SK-N-SH (cell line): ENCODE data around the gene AHRR. TPM values are rescaled to one million over a fixed set of nuclear protein-coding genes. Genes with fewer than 3 reads are reported as not detected.

Experiments
- CTCF ChIA-PET: fragments of 300-600, 350-600 bp; formaldehyde crosslinking; extraction: SDS; loops from one replicate; lab custom pipeline; 2021; lab: Yijun Ruan, JAX
- POLR2A ChIA-PET: fragments of 350-600 bp; sonication (Branson Sonifier 250); formaldehyde crosslinking; extraction: SDS; loops from one replicate; lab custom pipeline; 2020; ENCODE audit warnings: antibody characterized with exemption, inconsistent platforms; lab: Yijun Ruan, JAX
- DNase-seq: peaks from one replicate; pipeline ENCODE4 v3.0.0; 2012
- H2AFZ ChIP-seq: fragments of 200-600 bp; sonication (generic); 2 replicates; pipeline ENCODE4 v1.8.1; 2016; ENCODE audit warnings: antibody characterized with exemption, mild to moderate bottlenecking, low read depth
- H3F3A ChIP-seq: fragments of 200-600 bp; sonication (generic); replicated peaks from 2 replicates; pipeline ENCODE3; 2016; ENCODE audit warnings: antibody characterized with exemption, mild to moderate bottlenecking; ENCODE audit not compliant: insufficient read depth
- H3K27ac ChIP-seq, 2 experiments: fragments of 200-500 bp in 1 of 2; fragments of 200-600 bp in 1 of 2; sonication (Bioruptor generic) in 1 of 2; sonication (generic), shearing (Covaris generic) in 1 of 2; 2 replicates each; pipeline versions ENCODE4 v1.5.1 to v1.6.1; 2014 to 2016; ENCODE audit warnings: low read depth in 2 of 2, inconsistent platforms in 1 of 2, low read length in 1 of 2, mild to moderate bottlenecking in 1 of 2, mixed read lengths in 1 of 2
- H3K27me3 ChIP-seq: fragments of 200-600 bp; sonication (generic), shearing (Covaris generic); 2 replicates; pipeline ENCODE4 v1.6.1; 2016; ENCODE audit warnings: mixed run types; ENCODE audit not compliant: insufficient read depth
- H3K36me3 ChIP-seq, 2 experiments: fragments of 200-500 bp in 1 of 2; fragments of 200-600 bp in 1 of 2; sonication (Bioruptor generic) in 1 of 2; sonication (generic) in 1 of 2; replicated peaks in 1 of 2; 2 replicates each; pipeline versions ENCODE3 to v1.5.1; 2014 to 2016; ENCODE audit warnings: low read length in 1 of 2, mild to moderate bottlenecking in 1 of 2; ENCODE audit not compliant: insufficient read depth in 2 of 2, control insufficient read depth in 1 of 2
- H3K4me1 ChIP-seq, 2 experiments: fragments of 200-500 bp in 1 of 2; fragments of 200-600 bp in 1 of 2; sonication (Bioruptor generic) in 1 of 2; sonication (generic), shearing (Covaris generic) in 1 of 2; 2 replicates each; pipeline versions ENCODE4 v1.5.1 to v1.6.1; 2014 to 2016; ENCODE audit warnings: low read depth in 1 of 2, low read length in 1 of 2, mixed run types in 1 of 2; ENCODE audit not compliant: insufficient read depth in 2 of 2, control insufficient read depth in 1 of 2
- H3K4me2 ChIP-seq: fragments of 200-600 bp; sonication (generic), shearing (Covaris generic); 2 replicates; pipeline ENCODE4 v1.6.1; 2017; ENCODE audit warnings: mixed run types
- H3K4me3 ChIP-seq, 2 experiments: fragments of 200-500 bp in 1 of 2; fragments of 200-600 bp in 1 of 2; sonication (Bioruptor generic) in 1 of 2; sonication (generic), shearing (Covaris generic) in 1 of 2; 2 replicates each; pipeline versions ENCODE4 v1.5.1 to v1.8.1; 2014 to 2016; ENCODE audit warnings: low read depth in 2 of 2, inconsistent platforms in 1 of 2, low read length in 1 of 2, mild to moderate bottlenecking in 1 of 2, mixed read lengths in 1 of 2, moderate library complexity in 1 of 2
- H3K79me2 ChIP-seq: fragments of 200-600 bp; sonication (generic); 2 replicates; pipeline ENCODE4 v1.8.1; 2017; ENCODE audit warnings: mild to moderate bottlenecking; ENCODE audit not compliant: insufficient read depth
- H3K9ac ChIP-seq: fragments of 200-600 bp; sonication (generic); 2 replicates; pipeline ENCODE4 v1.6.1; 2017; ENCODE audit warnings: mixed run types
- H3K9me2 ChIP-seq: fragments of 200-600 bp; sonication (generic); 2 replicates; pipeline ENCODE4 v1.6.1; 2017; ENCODE audit warnings: mixed run types
- H3K9me3 ChIP-seq: fragments of 200-600 bp; sonication (generic); 2 replicates; pipeline ENCODE4 v1.6.1; 2017; ENCODE audit warnings: mixed run types, mild to moderate bottlenecking, moderate library complexity
- H4K20me1 ChIP-seq: fragments of 200-600 bp; sonication (generic); 2 replicates; pipeline ENCODE4 v1.6.1; 2017; ENCODE audit warnings: mild to moderate bottlenecking, mixed run types; ENCODE audit not compliant: insufficient read depth
- EZH2phosphoT487 ChIP-seq: fragments of 200-600 bp; sonication (generic); IDR thresholded peaks from 2 replicates; pipeline ENCODE4 v1.6.1; 2017; ENCODE audit warnings: low read depth, mixed run types, mild to moderate bottlenecking, antibody characterized with exemption, moderate library complexity, borderline replicate concordance
- FOSL2 ChIP-seq: IDR thresholded peaks from 2 replicates; pipeline ENCODE4 v1.4.0; 2012; ENCODE audit warnings: low read depth, mild to moderate bottlenecking, moderate library complexity, borderline replicate concordance
- GABPA ChIP-seq: IDR thresholded peaks from 2 replicates; pipeline ENCODE4 v1.4.0; 2012; ENCODE audit warnings: low read depth, mild to moderate bottlenecking
- MAX ChIP-seq: IDR thresholded peaks from 2 replicates; pipeline ENCODE4 v1.4.0; 2012; ENCODE audit warnings: low read depth
- NFIC ChIP-seq: IDR thresholded peaks from 2 replicates; pipeline ENCODE4 v1.4.0; 2012; ENCODE audit warnings: borderline replicate concordance
- RAD21 ChIP-seq: IDR thresholded peaks from 2 replicates; pipeline ENCODE4 v1.6.1; 2012; ENCODE audit warnings: mild to moderate bottlenecking, low read length
- RFX5 ChIP-seq: IDR thresholded peaks from 2 replicates; pipeline ENCODE4 v1.6.1; 2012; ENCODE audit warnings: mild to moderate bottlenecking, improper control_type of control experiment, low read length
- RXRA ChIP-seq: IDR thresholded peaks from 2 replicates; pipeline ENCODE4 v1.4.0; 2012; ENCODE audit warnings: low read depth, mild to moderate bottlenecking, borderline replicate concordance
- SIN3A ChIP-seq: IDR thresholded peaks from 2 replicates; pipeline ENCODE4 v1.6.1; 2012; ENCODE audit warnings: low read depth, mild to moderate bottlenecking, low read length, moderate library complexity, borderline replicate concordance
- TCF12 ChIP-seq: IDR thresholded peaks from 2 replicates; pipeline ENCODE4 v1.4.0; 2012
- WGBS: methylation state at CpG from one replicate; pipeline ENCODE4 v1.1.6; 2017; ENCODE audit warnings: low lambda C conversion rate; 5-methylcytosine and 5-hydroxymethylcytosine counted together
- polyA plus RNA-seq, 3 experiments: library from polyadenylated mRNA; depleted of rRNA; stranded (reverse); fragments of >200 nt; gene quantifications; 2 replicates each; pipeline ENCODE4 v1.2.3, GENCODE V29; 2012
- TF ChIP-seq, protein P1 (sequence below): IDR thresholded peaks from 2 replicates; pipeline ENCODE4; 2012
- TF ChIP-seq, protein P2 (sequence below): fragments of 150-350 bp; IDR thresholded peaks from 2 replicates; pipeline ENCODE4 v1.6.1; 2017; ENCODE audit warnings: antibody characterized with exemption, low read length, low read depth, borderline replicate concordance

Gene AHRR
- polyA plus RNA-seq, 1 of the 3 experiments (the other 2 are of a cell fraction): 0.71 TPM

- Histone ChIP-seq H3K4me3 (no peak overlapping the region), H2AFZ (no peak overlapping the region), H3K9me3 (no peaks in the 10 kb centered on the region), H3K4me2 (no peak overlapping the region), H3F3A (no peaks in the 10 kb centered on the region), H3K36me3 (no peaks in the 10 kb centered on the region), H3K9ac (no peak overlapping the region), H3K79me2 (no peaks in the 10 kb centered on the region), H3K27ac (no peak overlapping the region), H3K27me3 (no peaks in the 10 kb centered on the region), H3K9me2 (no peaks in the 10 kb centered on the region), H3K4me1 (peaks cover 0 to 3% of the 10 kb centered on the region in 2 experiments; a peak in 1 of 4 replicates), H4K20me1 (no peaks in the 10 kb centered on the region)
- 80% methylated on average over 10 of the region's 24 CpGs for WGBS
- DNase-seq: no peak
- CTCF ChIA-PET: interaction anchor here (1.3 kb wide), 1 partner anchor 15 kb away, joined by 6 read pairs; no protein-coding TSS in a partner anchor
- POLR2A ChIA-PET: no interaction called here
- TF ChIP-seq SIN3A (no peak), NFIC (no peak), TCF12 (no peak), GABPA (no peak), EZH2phosphoT487 (no peak), RXRA (no peak), FOSL2 (no peak), RAD21 (no peak)
- TF ChIP-seq, protein P1, sequence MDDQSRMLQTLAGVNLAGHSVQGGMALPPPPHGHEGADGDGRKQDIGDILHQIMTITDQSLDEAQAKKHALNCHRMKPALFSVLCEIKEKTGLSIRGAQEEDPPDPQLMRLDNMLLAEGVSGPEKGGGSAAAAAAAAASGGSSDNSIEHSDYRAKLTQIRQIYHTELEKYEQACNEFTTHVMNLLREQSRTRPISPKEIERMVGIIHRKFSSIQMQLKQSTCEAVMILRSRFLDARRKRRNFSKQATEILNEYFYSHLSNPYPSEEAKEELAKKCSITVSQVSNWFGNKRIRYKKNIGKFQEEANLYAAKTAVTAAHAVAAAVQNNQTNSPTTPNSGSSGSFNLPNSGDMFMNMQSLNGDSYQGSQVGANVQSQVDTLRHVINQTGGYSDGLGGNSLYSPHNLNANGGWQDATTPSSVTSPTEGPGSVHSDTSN: no peak
Observed at GRCh38 chr5:415928-416635, 94.6 kb downstream of the AHRR start.

DNA sequence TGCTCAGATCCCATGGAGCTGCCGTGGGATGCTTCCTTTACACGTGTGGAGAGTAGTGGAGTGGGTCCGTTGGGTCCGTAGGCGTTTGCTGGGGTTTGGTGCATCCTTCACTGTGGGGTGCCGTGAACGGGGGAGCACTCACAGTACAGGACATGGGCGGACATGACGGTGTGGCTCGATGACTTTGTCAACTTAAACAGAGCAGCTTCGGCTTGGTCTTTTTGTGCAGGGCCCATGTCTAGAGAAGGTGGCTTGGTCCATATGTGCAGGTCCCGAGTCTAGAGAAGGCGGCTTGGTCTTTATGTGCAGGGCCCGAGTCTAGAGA lies 95.1 kb downstream of the AHRR start:
- no peak for DNase-seq
- Histone ChIP-seq H3K27me3 (no peaks in the 10 kb centered on the region), H2AFZ (no peak overlapping the region), H3K9me3 (no peaks in the 10 kb centered on the region), H3K4me3 (no peak overlapping the region), H3K9me2 (no peaks in the 10 kb centered on the region), H3F3A (no peaks in the 10 kb centered on the region), H3K79me2 (no peaks in the 10 kb centered on the region), H3K9ac (no peak overlapping the region), H3K27ac (no peak overlapping the region), H3K4me2 (no peak overlapping the region), H3K4me1 (peaks cover 0 to 3% of the 10 kb centered on the region in 2 experiments; a peak in 1 of 4 replicates), H3K36me3 (no peaks in the 10 kb centered on the region), H4K20me1 (no peaks in the 10 kb centered on the region)
- no peak for TF ChIP-seq MAX
- no peak for TF ChIP-seq NFIC
- no peak for TF ChIP-seq GABPA
- TF ChIP-seq, protein P2, sequence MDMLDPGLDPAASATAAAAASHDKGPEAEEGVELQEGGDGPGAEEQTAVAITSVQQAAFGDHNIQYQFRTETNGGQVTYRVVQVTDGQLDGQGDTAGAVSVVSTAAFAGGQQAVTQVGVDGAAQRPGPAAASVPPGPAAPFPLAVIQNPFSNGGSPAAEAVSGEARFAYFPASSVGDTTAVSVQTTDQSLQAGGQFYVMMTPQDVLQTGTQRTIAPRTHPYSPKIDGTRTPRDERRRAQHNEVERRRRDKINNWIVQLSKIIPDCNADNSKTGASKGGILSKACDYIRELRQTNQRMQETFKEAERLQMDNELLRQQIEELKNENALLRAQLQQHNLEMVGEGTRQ: no peak
- TF ChIP-seq RFX5: no peak
- ChIA-PET CTCF (interaction anchor here (1.3 kb wide), 1 partner anchor 14 kb away, joined by 6 read pairs; no protein-coding TSS in a partner anchor), POLR2A (no interaction called here)
- 89% methylated on average over 10 of the region's 14 CpGs for WGBS
